HepG2 (cell line): Measurements from ENCODE around the gene XPO1. TPM values are rescaled to one million over a fixed set of nuclear protein-coding genes. Genes with fewer than 3 reads are reported as not detected.
A peak's percentile ranks its signal among the peaks of the same experiment; 100 is the strongest.

Experiments used
- BCL6 ChIP-seq: IDR thresholded peaks from 2 replicates; pipeline ENCODE4 v1.6.1; 2016; ENCODE audit warnings: missing genetic modification reagents, missing compliant biosample characterization
- HOMEZ ChIP-seq: IDR thresholded peaks from 2 replicates; pipeline ENCODE4 v1.6.1; 2016; ENCODE audit warnings: low read depth
- HOXA3 ChIP-seq: sonication (generic); formaldehyde crosslinking; IDR thresholded peaks from 2 replicates; pipeline ENCODE4 v1.5.0; 2020; ENCODE audit warnings: missing genetic modification reagents
- MATR3 ChIP-seq: sonication (generic); formaldehyde crosslinking; IDR thresholded peaks from 2 replicates; pipeline ENCODE4 v1.4.0; 2020; ENCODE audit warnings: missing genetic modification reagents
- RFXANK ChIP-seq: IDR thresholded peaks from 2 replicates; pipeline ENCODE4 v1.6.1; 2016
- SIN3B ChIP-seq: fragments of 150-350 bp; IDR thresholded peaks from 2 replicates; pipeline ENCODE4 v1.6.1; 2014; ENCODE audit warnings: low read length
- TAF15 ChIP-seq: fragments of 200-400 bp; formaldehyde crosslinking; IDR thresholded peaks from one replicate; pipeline ENCODE4 v1.6.1; 2018; ENCODE audit warnings: mild to moderate bottlenecking, low read depth, low read length; ENCODE audit not compliant: poor library complexity, severe bottlenecking
- UBTF ChIP-seq: sonication (generic); formaldehyde crosslinking; IDR thresholded peaks from 2 replicates; pipeline ENCODE4 v1.4.0; 2020; ENCODE audit warnings: mild to moderate bottlenecking, missing genetic modification reagents
- ZNF260 ChIP-seq: sonication (generic); formaldehyde crosslinking; IDR thresholded peaks from 2 replicates; pipeline ENCODE4 v1.4.0; 2020; ENCODE audit warnings: missing genetic modification reagents, low read depth, mild to moderate bottlenecking, borderline replicate concordance
- ZNF329 ChIP-seq: sonication (generic); formaldehyde crosslinking; IDR thresholded peaks from 2 replicates; pipeline ENCODE4 v1.9.0; 2021; ENCODE audit warnings: low read depth, mild to moderate bottlenecking, missing genetic modification reagents
- ZNF430 ChIP-seq: sonication (generic); formaldehyde crosslinking; IDR thresholded peaks from 2 replicates; pipeline ENCODE4 v1.9.0; 2021; ENCODE audit warnings: mild to moderate bottlenecking, missing genetic modification reagents
- ZNF44 ChIP-seq: sonication (generic); formaldehyde crosslinking; IDR thresholded peaks from 2 replicates; pipeline ENCODE4 v1.5.1; 2020; ENCODE audit warnings: mild to moderate bottlenecking, missing genetic modification reagents
- ZNF503 ChIP-seq: sonication (generic); formaldehyde crosslinking; IDR thresholded peaks from 2 replicates; pipeline ENCODE4 v1.4.0; 2020; ENCODE audit warnings: missing genetic modification reagents
- ZNF652 ChIP-seq: IDR thresholded peaks from 2 replicates; pipeline ENCODE4 v1.6.1; 2016; ENCODE audit warnings: low read depth, borderline replicate concordance
- ZNF710 ChIP-seq: sonication (generic); formaldehyde crosslinking; IDR thresholded peaks from 2 replicates; pipeline ENCODE4 v1.5.0; 2020; ENCODE audit warnings: mild to moderate bottlenecking, missing genetic modification reagents, borderline replicate concordance
- ZNF746 ChIP-seq: sonication (generic); formaldehyde crosslinking; IDR thresholded peaks from 2 replicates; pipeline ENCODE4 v1.8.0; 2022; ENCODE audit warnings: mild to moderate bottlenecking, missing genetic modification reagents
- ZSCAN21 ChIP-seq: sonication (generic); formaldehyde crosslinking; IDR thresholded peaks from 2 replicates; pipeline ENCODE4 v1.8.0; 2022; ENCODE audit warnings: mild to moderate bottlenecking, missing genetic modification reagents, moderate library complexity, borderline replicate concordance
- polyA plus RNA-seq, 8 experiments: library from polyadenylated mRNA; depleted of rRNA in 3 of 8; stranded (reverse) in 7 of 8; unstranded in 1 of 8; fragments of >200 nt; fragmentation: Illumina TruSeq in 4 of 8; extraction: Trizol in 4 of 8; gene quantifications; 2 replicates each; pipeline versions ENCODE4 v1.2.1 to v1.2.3, GENCODE V29; 2011 to 2016; ENCODE audit warnings: low read depth in 4 of 8, missing spikeins in 1 of 8, mixed read lengths in 1 of 8; ENCODE audit not compliant: insufficient read depth in 1 of 8
- total RNA-seq, 5 experiments: library from RNA; depleted of rRNA; stranded (reverse); fragments of >200 nt; fragmentation: Illumina TruSeq; extraction: Trizol; gene quantifications; 2 replicates each; pipeline ENCODE4 v1.2.3, GENCODE V29; 2016; ENCODE audit warnings: low read depth in 1 of 5

Gene XPO1
- total and polyA plus RNA-seq, 2 of the 13 experiments (the other 11 are each of a cell fraction or from before 2014, with no cell fraction given): 67.4 to 212 TPM

- TF ChIP-seq ZNF503 (no peak), ZSCAN21 (CRISPR knock-in tag) (peak; percentile 28), ZNF329 (CRISPR knock-in tag) (0 out of 2 replicates have a peak, but pooled peaks have one; percentile 11), MATR3 (CRISPR knock-in tag) (no peak), ZNF260 (CRISPR knock-in tag) (no peak), ZNF44 (CRISPR knock-in tag) (peak; percentile 58; the same call in 1 of the 2 replicates), HOMEZ (CRISPR knock-in tag) (peak; percentile 17; the same call in 1 of the 2 replicates), ZNF710 (CRISPR knock-in tag) (peak; percentile 66; the same call in 1 of the 2 replicates), UBTF (CRISPR knock-in tag) (peak; percentile 71), RFXANK (CRISPR knock-in tag) (peak; percentile 62; the same call in 1 of the 2 replicates), ZNF746 (CRISPR knock-in tag) (peak; percentile 96), ZNF652 (CRISPR knock-in tag) (no peak; the same call in 1 of the 2 replicates), TAF15 (peak; percentile 28), BCL6 (CRISPR knock-in tag) (peak; percentile 59), ZNF430 (CRISPR knock-in tag) (peak; percentile 94), SIN3B (no peak), HOXA3 (CRISPR knock-in tag) (peak; percentile 84)
Measured at GRCh38 chr2:61470965-61471904, 66.9 kb downstream of the XPO1 start, which contains the start of gene USP34 (continued).
